ENCODE measurements around the gene DMXL2. TPM values are rescaled to one million over a fixed set of nuclear protein-coding genes. Genes with fewer than 3 reads are reported as not detected.

The DMXL2 gene
- total RNA-seq, 4 donors from 2014 or later: 34.3 to 49.0 (median 45.7) TPM

DNA sequence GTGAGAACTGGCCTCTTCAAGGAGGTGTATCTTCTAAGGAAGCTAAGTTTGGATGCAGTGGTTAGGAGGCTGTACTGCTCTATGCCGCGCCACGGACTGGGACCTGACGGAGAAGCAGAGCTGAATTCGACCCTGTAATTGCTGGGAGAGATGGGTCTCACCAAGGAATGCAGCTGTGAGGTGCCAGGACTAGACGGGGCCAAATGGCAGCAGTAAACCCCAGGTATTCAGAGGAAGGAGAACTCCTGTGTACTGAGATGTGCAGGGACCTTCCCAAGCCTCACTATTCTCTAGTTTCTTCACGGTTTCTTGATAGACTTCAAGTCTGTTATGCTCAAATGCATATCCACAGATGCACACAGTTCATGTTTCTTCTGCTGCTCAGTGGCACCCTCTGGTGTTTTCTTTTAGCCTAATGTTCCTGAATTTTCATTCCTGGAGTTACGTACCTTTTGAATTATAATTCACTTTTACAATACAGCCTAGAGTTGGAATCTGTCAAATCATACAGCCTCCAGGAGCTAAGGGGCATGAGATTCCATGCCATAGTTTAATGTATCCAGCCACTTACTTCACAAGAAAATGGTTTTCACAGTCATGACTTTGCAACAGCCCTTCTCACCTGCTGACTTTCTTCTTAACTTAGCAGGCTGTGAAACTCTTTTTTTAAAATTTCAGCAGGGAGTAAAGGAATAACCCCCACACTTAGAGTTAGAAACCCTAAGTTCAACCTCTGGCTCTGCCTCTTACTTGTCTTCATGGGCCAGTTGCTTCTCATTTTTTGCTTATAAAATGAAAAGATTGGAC is 219.3 kb downstream of the DMXL2 start:
- H3K9me3 ChIP-seq: no peaks in the 10 kb centered on the region
- intact Hi-C loops (cut with DNase I): no loop called here
- no peak for DNase-seq
- WGBS, 2 donors: 63 to 67% methylated on average over 8 of the region's 8 CpGs
- H3K27ac ChIP-seq: no peak overlapping the region
- TF ChIP-seq, protein P1, sequence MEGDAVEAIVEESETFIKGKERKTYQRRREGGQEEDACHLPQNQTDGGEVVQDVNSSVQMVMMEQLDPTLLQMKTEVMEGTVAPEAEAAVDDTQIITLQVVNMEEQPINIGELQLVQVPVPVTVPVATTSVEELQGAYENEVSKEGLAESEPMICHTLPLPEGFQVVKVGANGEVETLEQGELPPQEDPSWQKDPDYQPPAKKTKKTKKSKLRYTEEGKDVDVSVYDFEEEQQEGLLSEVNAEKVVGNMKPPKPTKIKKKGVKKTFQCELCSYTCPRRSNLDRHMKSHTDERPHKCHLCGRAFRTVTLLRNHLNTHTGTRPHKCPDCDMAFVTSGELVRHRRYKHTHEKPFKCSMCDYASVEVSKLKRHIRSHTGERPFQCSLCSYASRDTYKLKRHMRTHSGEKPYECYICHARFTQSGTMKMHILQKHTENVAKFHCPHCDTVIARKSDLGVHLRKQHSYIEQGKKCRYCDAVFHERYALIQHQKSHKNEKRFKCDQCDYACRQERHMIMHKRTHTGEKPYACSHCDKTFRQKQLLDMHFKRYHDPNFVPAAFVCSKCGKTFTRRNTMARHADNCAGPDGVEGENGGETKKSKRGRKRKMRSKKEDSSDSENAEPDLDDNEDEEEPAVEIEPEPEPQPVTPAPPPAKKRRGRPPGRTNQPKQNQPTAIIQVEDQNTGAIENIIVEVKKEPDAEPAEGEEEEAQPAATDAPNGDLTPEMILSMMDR (IDR thresholded peaks at IDR 0.05): peak; percentile 27 to 72 (median 54)
- TF ChIP-seq POLR2A (IDR thresholded peaks at IDR 0.05): no peak
- H3K27me3 ChIP-seq: no peaks in the 10 kb centered on the region
- no peaks in the 10 kb centered on the region for H3K36me3 ChIP-seq
- H3K4me1 ChIP-seq: peaks cover 7 to 22% of the 10 kb centered on the region in 2 donors
- no peak overlapping the region for H3K4me3 ChIP-seq (replicated peaks in 1 of 3)

GRCh38 chr15:51401872-51402517 is 220.6 kb downstream of the DMXL2 start:
- peak; percentile 52 to 54 for DNase-seq
- intact Hi-C loops (cut with DNase I): no loop called here
- H3K27me3 ChIP-seq: no peaks in the 10 kb centered on the region
- WGBS, 2 donors: 35 to 45% methylated on average over 12 of the region's 12 CpGs
- H3K36me3 ChIP-seq: no peaks in the 10 kb centered on the region
- no peak for TF ChIP-seq POLR2A (IDR thresholded peaks at IDR 0.05)
- TF ChIP-seq, protein P1 (IDR thresholded peaks at IDR 0.05): peak in 5 of 6 experiments; percentile 25 to 65 (median 46)
- H3K4me3 ChIP-seq (replicated peaks in 1 of 3): no peak overlapping the region
- H3K9me3 ChIP-seq: no peaks in the 10 kb centered on the region
- no peak overlapping the region for H3K27ac ChIP-seq
- peaks cover 7 to 22% of the 10 kb centered on the region in 2 donors for H3K4me1 ChIP-seq

DNA sequence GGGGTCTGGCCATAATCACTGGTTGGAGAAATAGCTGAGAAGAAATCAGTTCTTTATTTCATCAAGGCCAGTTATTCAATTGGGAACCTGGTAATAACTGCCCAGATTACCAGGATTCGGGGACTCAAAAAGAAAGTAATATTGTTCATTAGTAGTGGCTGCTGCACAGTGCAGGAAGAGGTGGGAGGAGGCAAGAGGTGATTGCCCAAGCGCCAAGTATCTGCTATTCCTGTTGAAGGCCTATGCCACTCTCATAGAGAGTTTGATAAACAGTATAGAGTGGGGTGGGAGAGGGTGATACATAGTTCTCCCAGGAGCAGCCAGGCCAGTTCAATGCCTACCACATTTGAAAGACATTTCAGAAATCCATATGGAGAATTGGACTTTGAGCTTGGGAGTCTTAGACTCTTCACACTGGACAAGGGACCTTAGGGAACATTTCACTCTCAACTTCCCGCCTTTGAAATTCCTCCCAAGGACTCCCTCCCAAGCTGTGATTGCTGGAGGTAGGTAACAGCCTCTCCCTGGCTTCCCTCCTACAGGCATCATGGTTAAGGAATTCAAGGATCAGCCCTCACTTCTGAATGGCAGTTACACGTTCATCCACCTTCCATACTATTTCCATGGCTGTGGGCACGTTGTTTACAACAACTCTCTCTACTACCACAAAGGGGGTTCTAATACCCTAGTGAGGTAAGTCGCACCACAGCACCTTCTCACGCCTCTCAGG is 221.4 kb downstream of the DMXL2 start:
- DNase-seq: no peak
- no peak overlapping the region for H3K27ac ChIP-seq
- no peaks in the 10 kb centered on the region for H3K36me3 ChIP-seq
- H3K4me3 ChIP-seq (replicated peaks in 1 of 3): no peak overlapping the region
- H3K27me3 ChIP-seq: no peaks in the 10 kb centered on the region
- H3K9me3 ChIP-seq: no peaks in the 10 kb centered on the region
- TF ChIP-seq, protein P1 (IDR thresholded peaks at IDR 0.05): no peak
- TF ChIP-seq POLR2A (IDR thresholded peaks at IDR 0.05): no peak
- peaks cover 5 to 20% of the 10 kb centered on the region in 2 donors for H3K4me1 ChIP-seq
- WGBS, 2 donors: 94 to 97% methylated on average over 7 of the region's 7 CpGs
- intact Hi-C loops (cut with DNase I): no loop called here

GRCh38 chr15:51398626-51399025 is 223.9 kb downstream of the DMXL2 start:
- intact Hi-C loops (cut with DNase I): no loop called here
- 72 to 84% methylated on average over 3 to 9 of the region's 9 CpGs for WGBS, 2 donors

More at GRCh38 chr15:51398626-51399025, 223.9 kb downstream of the DMXL2 start:
- TF ChIP-seq POLR2A (IDR thresholded peaks at IDR 0.05): no peak
- TF ChIP-seq, protein P1 (IDR thresholded peaks at IDR 0.05): no peak
- DNase-seq: no peak
- H3K4me3 ChIP-seq (replicated peaks in 1 of 3): no peak overlapping the region
- no peak overlapping the region for H3K27ac ChIP-seq
- peaks cover 0 to 6% of the 10 kb centered on the region in 2 donors for H3K4me1 ChIP-seq
- H3K36me3 ChIP-seq: no peaks in the 10 kb centered on the region
- no peaks in the 10 kb centered on the region for H3K9me3 ChIP-seq
- no peaks in the 10 kb centered on the region for H3K27me3 ChIP-seq

Other genes starting within 250 kb of the DMXL2 start
- 1 to 10 TPM in 1 of 4 donors, under 1 TPM in 3; 0.33 to 1.8 (median 0.52) TPM for gene SCG3, start 58.7 kb upstream of the DMXL2 start, total RNA-seq
- 10 to 100 TPM in 3 of 4 donors, 1 to 10 TPM in 1; 8.9 to 18.0 (median 13.8) TPM for gene LYSMD2, start 114.9 kb upstream of the DMXL2 start, total RNA-seq
- gene TMOD2, start 128.8 kb upstream of the DMXL2 start, total RNA-seq: 10 to 100 TPM in 3 of 4 donors, 1 to 10 TPM in 1; 7.1 to 14.1 (median 11.0) TPM
- gene TMOD3, start 206.9 kb upstream of the DMXL2 start, total RNA-seq: 10 to 100 TPM; 24.3 to 42.7 (median 30.9) TPM